Body of pancreas (tissue), 4 donors: ENCODE measurements around the gene MYO5B.

ENCODE experiments used
- POLR2A ChIP-seq, 3 donors: fragments of 450-650 bp; IDR thresholded peaks; one replicate each; pipeline ENCODE4 v1.6.1; 2016; ENCODE audit warnings: antibody characterized with exemption in 3 of 3, mild to moderate bottlenecking in 2 of 3
- TF ChIP-seq, protein P1 (sequence below), 7 experiments: fragments of 450-650 bp in 4 of 7; fragments of 200-600 bp in 3 of 7; sonication (generic) in 3 of 7; IDR thresholded peaks; one replicate each; pipeline ENCODE4 v1.5.1; 2016 to 2019; ENCODE audit warnings: antibody characterized with exemption in 7 of 7

DNA sequence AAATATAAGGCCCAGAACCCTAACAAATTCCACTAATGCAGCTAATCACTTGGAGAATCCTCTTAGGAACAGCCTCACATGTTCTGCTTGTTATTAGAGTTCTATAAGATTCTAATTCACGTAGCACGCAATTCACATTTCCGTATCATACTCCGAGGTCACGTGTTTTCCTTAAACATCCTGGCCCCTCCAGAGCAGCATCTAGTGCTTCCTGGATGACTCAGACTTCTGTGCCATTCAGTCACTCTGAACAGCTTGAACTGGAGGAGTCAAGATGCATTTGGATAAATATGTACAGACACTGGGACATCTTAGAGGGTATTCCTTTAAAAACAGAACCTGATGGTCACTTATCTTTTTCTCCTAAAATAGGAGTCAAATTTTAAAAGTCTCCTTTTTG is 156.5 kb downstream of the MYO5B start:
- TF ChIP-seq, protein P1, sequence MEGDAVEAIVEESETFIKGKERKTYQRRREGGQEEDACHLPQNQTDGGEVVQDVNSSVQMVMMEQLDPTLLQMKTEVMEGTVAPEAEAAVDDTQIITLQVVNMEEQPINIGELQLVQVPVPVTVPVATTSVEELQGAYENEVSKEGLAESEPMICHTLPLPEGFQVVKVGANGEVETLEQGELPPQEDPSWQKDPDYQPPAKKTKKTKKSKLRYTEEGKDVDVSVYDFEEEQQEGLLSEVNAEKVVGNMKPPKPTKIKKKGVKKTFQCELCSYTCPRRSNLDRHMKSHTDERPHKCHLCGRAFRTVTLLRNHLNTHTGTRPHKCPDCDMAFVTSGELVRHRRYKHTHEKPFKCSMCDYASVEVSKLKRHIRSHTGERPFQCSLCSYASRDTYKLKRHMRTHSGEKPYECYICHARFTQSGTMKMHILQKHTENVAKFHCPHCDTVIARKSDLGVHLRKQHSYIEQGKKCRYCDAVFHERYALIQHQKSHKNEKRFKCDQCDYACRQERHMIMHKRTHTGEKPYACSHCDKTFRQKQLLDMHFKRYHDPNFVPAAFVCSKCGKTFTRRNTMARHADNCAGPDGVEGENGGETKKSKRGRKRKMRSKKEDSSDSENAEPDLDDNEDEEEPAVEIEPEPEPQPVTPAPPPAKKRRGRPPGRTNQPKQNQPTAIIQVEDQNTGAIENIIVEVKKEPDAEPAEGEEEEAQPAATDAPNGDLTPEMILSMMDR (IDR thresholded peaks at IDR 0.05) = no peak
- no peak for TF ChIP-seq POLR2A (IDR thresholded peaks at IDR 0.05)
